Fibroblast of pulmonary artery (primary cell): ENCODE data around the gene SRP19.
A peak's percentile ranks its signal among the peaks of the same experiment; 100 is the strongest.

ENCODE experiments used
- DNase-seq: peaks from one replicate; pipeline ENCODE4 v3.0.0-alpha.2; 2010; ENCODE audit warnings: low read depth
- H3K4me3 ChIP-seq: replicated peaks from 2 replicates; pipeline ENCODE4 v1.5.1; 2011; ENCODE audit warnings: low read depth, mild to moderate bottlenecking, control low read depth, low read length, moderate library complexity
- CTCF ChIP-seq: IDR thresholded peaks from 2 replicates; pipeline ENCODE4 v1.5.1; 2011; ENCODE audit warnings: mild to moderate bottlenecking, control low read depth, low read length, inconsistent platforms; ENCODE audit errors: missing control alignments

SRP19 gene

DNA sequence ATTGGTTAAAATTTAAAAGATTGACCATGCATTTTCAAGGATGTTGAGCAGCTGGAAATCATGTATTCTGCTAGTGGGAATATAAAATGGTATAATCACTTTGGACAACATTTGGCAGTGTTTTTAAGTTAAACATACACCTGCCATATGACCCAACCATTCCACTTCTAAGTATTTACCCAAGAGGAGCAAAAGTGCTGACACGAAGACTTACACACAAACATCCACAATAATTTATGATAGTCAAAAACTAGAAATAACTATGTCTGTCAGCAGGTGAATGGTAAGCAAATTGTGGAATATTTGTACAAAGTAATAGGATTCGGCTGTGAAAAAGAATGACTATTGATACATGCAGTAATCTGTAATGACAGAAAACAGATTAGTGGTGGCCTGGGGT, 30.7 kb upstream of the SRP19 start:
- no peak for DNase-seq
- TF ChIP-seq CTCF, result no peak
- H3K4me3 ChIP-seq, result no peak overlapping the region

DNA sequence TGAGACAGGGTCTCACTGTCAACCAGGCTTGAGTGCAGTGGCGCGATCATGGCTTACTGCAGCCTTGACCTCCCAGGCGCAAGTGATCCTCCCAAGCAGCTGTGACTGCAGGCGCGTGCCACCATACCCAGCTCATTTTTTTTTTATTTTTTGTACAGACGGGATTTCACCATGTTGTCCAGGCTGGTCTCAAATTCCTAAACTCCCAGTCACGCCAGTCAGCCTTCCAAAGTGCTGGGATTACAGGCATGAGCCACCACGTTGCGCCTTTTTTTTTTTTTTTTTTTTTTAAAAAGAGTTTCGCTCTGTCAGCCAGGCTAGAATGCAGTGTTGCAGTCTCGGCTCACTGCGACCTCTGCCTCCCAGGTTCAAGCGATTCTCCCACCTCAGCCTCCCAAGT, 27.1 kb upstream of the SRP19 start:
- no peak for DNase-seq
- no peak overlapping the region for H3K4me3 ChIP-seq
- TF ChIP-seq CTCF, result no peak

DNA sequence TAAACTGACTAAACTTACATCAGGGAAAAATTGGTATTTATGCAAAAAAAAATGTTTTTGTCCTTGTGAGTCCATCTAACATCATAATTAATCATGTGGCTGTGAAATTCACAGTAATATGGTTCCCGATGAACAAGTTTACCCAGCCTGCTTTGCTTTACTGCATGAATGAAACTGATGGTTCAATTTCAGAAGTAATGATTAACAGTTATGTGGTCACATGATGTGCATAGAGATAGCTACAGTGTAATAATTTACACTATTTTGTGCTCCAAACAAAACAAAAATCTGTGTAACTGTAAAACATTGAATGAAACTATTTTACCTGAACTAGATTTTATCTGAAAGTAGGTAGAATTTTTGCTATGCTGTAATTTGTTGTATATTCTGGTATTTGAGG, 16.6 kb upstream of the SRP19 start:
- H3K4me3 ChIP-seq, result no peak overlapping the region
- DNase-seq, result no peak
- no peak for TF ChIP-seq CTCF

GRCh38 chr5:112846556-112846955, 14.5 kb upstream of the SRP19 start:
- H3K4me3 ChIP-seq, result no peak overlapping the region
- no peak for DNase-seq
- no peak for TF ChIP-seq CTCF

GRCh38 chr5:112847306-112847705, 13.8 kb upstream of the SRP19 start:
- TF ChIP-seq CTCF, result no peak
- no peak overlapping the region for H3K4me3 ChIP-seq

DNA sequence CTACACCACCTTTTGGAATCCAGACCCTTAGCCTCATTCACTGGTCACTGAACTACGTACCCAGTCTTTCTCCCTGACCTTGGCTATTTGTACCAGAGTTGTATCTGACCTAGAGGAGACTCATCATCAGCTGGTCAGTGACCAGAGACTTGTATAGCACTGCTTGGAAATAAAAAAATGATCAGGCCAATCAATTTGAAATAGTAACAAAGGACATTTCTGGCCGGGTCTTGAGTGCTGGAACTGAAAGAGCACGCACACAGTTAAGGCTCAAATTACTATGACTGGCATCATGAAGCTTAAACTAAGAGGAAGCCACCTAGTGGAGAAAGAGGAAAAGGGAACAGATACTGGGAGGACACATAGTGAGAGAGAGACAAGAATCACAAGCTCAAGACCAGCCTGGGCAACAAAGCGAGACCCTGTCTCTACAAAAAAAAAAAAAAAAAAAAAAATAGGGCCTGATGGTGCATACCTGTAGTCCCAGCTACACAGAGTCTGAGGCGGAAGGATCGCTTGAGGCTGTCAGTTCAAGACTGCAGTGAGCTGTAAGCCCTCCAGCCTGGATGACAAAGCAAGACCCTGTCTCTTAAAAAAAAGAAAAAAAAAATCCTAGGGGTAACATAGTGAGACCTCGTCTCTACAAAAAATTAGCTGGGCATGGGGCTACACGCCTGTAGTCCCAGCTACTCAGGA, 12.8 kb upstream of the SRP19 start:
- DNase-seq, result peak; percentile 80
- TF ChIP-seq CTCF, result peak; percentile 76
- peak overlapping the region; percentile 3 for H3K4me3 ChIP-seq

More at GRCh38 chr5:112847306-112847705, 13.8 kb upstream of the SRP19 start:
- no peak for DNase-seq

DNA sequence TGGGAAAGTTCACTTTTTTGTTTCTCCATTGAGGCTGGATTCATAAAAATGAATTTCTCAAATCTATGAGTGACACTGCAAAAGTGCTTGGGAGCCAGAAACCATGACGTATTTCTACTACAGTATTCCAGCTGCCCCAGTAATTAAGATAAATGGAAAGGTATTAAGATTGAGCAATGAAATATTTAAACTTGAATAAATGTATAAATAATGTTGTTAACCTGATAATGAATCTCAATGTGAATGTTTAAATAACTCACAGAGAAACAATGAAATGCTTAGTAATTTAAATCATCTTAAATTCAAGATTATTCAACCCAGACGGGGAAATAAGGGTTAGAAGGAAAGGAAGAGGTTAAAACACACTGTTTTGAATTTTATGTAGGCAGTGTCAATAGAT, 11.2 kb upstream of the SRP19 start:
- no peak for TF ChIP-seq CTCF
- DNase-seq, result no peak
- no peak overlapping the region for H3K4me3 ChIP-seq
